HEK293 (cell line): ENCODE measurements around the gene CTSO.

Experiments used
- CTCF ChIA-PET: fragments of 350-600 bp; formaldehyde crosslinking; extraction: SDS; loops from one replicate; lab custom pipeline; 2021; ENCODE audit warnings: antibody characterized with exemption; lab: Yijun Ruan, JAX
- POLR2A ChIA-PET: fragments of 300-600 bp; formaldehyde crosslinking; extraction: SDS; loops from one replicate; lab custom pipeline; 2020; ENCODE audit warnings: antibody characterized with exemption, inconsistent platforms; lab: Yijun Ruan, JAX
- H3K27ac ChIP-seq: fragments of 200-500 bp; sonication (Bioruptor generic); 2 replicates; pipeline ENCODE4 v1.5.1; 2014; ENCODE audit warnings: low read depth, low read length, control low read depth, inconsistent platforms; ENCODE audit errors: extremely low read depth
- H3K36me3 ChIP-seq, 2 experiments: fragments of 200-500 bp in 1 of 2; sonication (Bioruptor generic) in 1 of 2; 1 replicate in 1 of 2; 2 replicates in 1 of 2; pipeline ENCODE4 v1.5.1; 2014 to 2017; ENCODE audit warnings: inconsistent platforms in 2 of 2, low read length in 2 of 2; ENCODE audit not compliant: control insufficient read depth in 2 of 2, insufficient read depth in 1 of 2
- H3K4me1 ChIP-seq: fragments of 200-500 bp; sonication (Bioruptor generic); 2 replicates; pipeline ENCODE4 v1.5.1; 2014; ENCODE audit warnings: mild to moderate bottlenecking, low read length, inconsistent platforms; ENCODE audit not compliant: control insufficient read depth, insufficient read depth
- H3K4me3 ChIP-seq: 2 replicates; pipeline ENCODE4 v1.5.1; 2011; ENCODE audit warnings: low read depth, mild to moderate bottlenecking, control low read depth, low read length, moderate library complexity
- H3K9me3 ChIP-seq: fragments of 200-500 bp; sonication (Bioruptor generic); 2 replicates; pipeline ENCODE4 v1.5.1; 2014; ENCODE audit warnings: low read depth, low read length, inconsistent platforms; ENCODE audit not compliant: control insufficient read depth, insufficient read depth
- GFI1B ChIP-seq: fragments of 450-650 bp; formaldehyde crosslinking; IDR thresholded peaks from 2 replicates; pipeline ENCODE4 v1.5.1; 2016; ENCODE audit warnings: missing biosample characterization, missing genetic modification characterization
- GLI4 ChIP-seq: fragments of 450-650 bp; formaldehyde crosslinking; IDR thresholded peaks from 2 replicates; pipeline ENCODE4 v1.5.1; 2016; ENCODE audit warnings: missing biosample characterization, missing genetic modification characterization
- KLF8 ChIP-seq: fragments of 450-650 bp; formaldehyde crosslinking; IDR thresholded peaks from 2 replicates; pipeline ENCODE4 v1.5.1; 2016; ENCODE audit warnings: missing biosample characterization, missing genetic modification characterization
- KLF9 ChIP-seq: fragments of 450-650 bp; formaldehyde crosslinking; IDR thresholded peaks from 2 replicates; pipeline ENCODE4 v1.5.1; 2016; ENCODE audit warnings: missing biosample characterization, missing genetic modification characterization, low read depth
- OSR2 ChIP-seq: fragments of 450-650 bp; formaldehyde crosslinking; IDR thresholded peaks from 2 replicates; pipeline ENCODE4 v1.5.1; 2016; ENCODE audit warnings: missing biosample characterization, missing genetic modification characterization
- TCF7L2 ChIP-seq: IDR thresholded peaks from 2 replicates; pipeline ENCODE4 v1.6.1; 2011; ENCODE audit warnings: low read depth, mild to moderate bottlenecking, inconsistent platforms, low read length, moderate library complexity, borderline replicate concordance
- ZNF140 ChIP-seq: fragments of 450-650 bp; formaldehyde crosslinking; IDR thresholded peaks from 2 replicates; pipeline ENCODE4 v1.5.1; 2016; ENCODE audit warnings: missing biosample characterization, missing genetic modification characterization
- ZNF155 ChIP-seq: fragments of 450-650 bp; formaldehyde crosslinking; IDR thresholded peaks from 2 replicates; pipeline ENCODE4 v1.5.1; 2016; ENCODE audit warnings: missing biosample characterization, missing genetic modification characterization
- ZNF184 ChIP-seq: fragments of 450-650 bp; IDR thresholded peaks from 2 replicates; pipeline ENCODE4 v1.5.1; 2018; ENCODE audit warnings: missing biosample characterization, mild to moderate bottlenecking, missing genetic modification characterization
- ZNF324 ChIP-seq: fragments of 450-650 bp; formaldehyde crosslinking; IDR thresholded peaks from 2 replicates; pipeline ENCODE4 v1.5.1; 2016; ENCODE audit warnings: missing biosample characterization, missing genetic modification characterization
- ZNF629 ChIP-seq: fragments of 450-650 bp; formaldehyde crosslinking; IDR thresholded peaks from 2 replicates; pipeline ENCODE4 v1.5.1; 2017; ENCODE audit warnings: missing biosample characterization, missing genetic modification characterization
- ZNF701 ChIP-seq: fragments of 450-650 bp; formaldehyde crosslinking; IDR thresholded peaks from 2 replicates; pipeline ENCODE4 v1.5.1; 2016; ENCODE audit warnings: missing biosample characterization, missing genetic modification characterization
- ZSCAN16 ChIP-seq: fragments of 450-650 bp; formaldehyde crosslinking; IDR thresholded peaks from 2 replicates; pipeline ENCODE4 v1.5.1; 2016; ENCODE audit warnings: missing biosample characterization, missing genetic modification characterization
- TF ChIP-seq, protein P1 (sequence below): fragments of 450-650 bp; formaldehyde crosslinking; conservative IDR thresholded peaks from 2 replicates; pipeline ENCODE4 v1.5.1; 2016; ENCODE audit warnings: low read depth, missing biosample characterization, missing genetic modification characterization
- TF ChIP-seq, protein P2 (sequence below): fragments of 450-650 bp; formaldehyde crosslinking; IDR thresholded peaks from 2 replicates; pipeline ENCODE4 v1.5.1; 2017; ENCODE audit warnings: missing biosample characterization, missing genetic modification characterization
- TF ChIP-seq, protein P3 (sequence below): fragments of 450-650 bp; formaldehyde crosslinking; conservative IDR thresholded peaks from 2 replicates; pipeline ENCODE4 v1.5.1; 2016; ENCODE audit warnings: low read depth, missing biosample characterization, missing genetic modification characterization
- TF ChIP-seq, protein P4 (sequence below): fragments of 450-650 bp; formaldehyde crosslinking; IDR thresholded peaks from 2 replicates; pipeline ENCODE4 v1.5.1; 2016; ENCODE audit warnings: missing biosample characterization, missing genetic modification characterization, low read depth

The CTSO gene

DNA sequence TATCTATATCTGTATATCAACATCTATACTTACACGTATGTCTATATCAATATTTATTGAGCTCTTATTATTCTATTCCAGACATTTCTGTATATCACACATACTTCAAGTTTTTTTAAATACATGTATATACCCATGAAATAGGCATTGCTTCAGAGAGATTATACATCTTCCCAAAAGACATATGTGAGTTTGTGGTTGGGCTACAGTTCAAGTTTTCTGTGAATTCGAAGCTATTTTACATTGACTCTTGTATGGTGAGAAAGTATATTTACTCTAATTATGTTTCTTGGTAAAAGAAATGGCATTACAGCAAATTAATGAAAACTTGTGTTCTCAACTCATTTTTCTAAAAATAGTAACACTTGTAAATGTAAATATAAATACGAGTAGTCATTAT, 46.8 kb upstream of the CTSO start:
- Histone ChIP-seq H3K27ac (no peak overlapping the region), H3K4me3 (no peak overlapping the region), H3K4me1 (no peaks in the 10 kb centered on the region), H3K36me3 (no peaks in the 10 kb centered on the region), H3K9me3 (no peaks in the 10 kb centered on the region)
- ChIA-PET POLR2A (no interaction called here), CTCF (no interaction called here)
- TF ChIP-seq TCF7L2: no peak
- TF ChIP-seq KLF8 (tag by site-specific recombination): no peak
- TF ChIP-seq, protein P1, sequence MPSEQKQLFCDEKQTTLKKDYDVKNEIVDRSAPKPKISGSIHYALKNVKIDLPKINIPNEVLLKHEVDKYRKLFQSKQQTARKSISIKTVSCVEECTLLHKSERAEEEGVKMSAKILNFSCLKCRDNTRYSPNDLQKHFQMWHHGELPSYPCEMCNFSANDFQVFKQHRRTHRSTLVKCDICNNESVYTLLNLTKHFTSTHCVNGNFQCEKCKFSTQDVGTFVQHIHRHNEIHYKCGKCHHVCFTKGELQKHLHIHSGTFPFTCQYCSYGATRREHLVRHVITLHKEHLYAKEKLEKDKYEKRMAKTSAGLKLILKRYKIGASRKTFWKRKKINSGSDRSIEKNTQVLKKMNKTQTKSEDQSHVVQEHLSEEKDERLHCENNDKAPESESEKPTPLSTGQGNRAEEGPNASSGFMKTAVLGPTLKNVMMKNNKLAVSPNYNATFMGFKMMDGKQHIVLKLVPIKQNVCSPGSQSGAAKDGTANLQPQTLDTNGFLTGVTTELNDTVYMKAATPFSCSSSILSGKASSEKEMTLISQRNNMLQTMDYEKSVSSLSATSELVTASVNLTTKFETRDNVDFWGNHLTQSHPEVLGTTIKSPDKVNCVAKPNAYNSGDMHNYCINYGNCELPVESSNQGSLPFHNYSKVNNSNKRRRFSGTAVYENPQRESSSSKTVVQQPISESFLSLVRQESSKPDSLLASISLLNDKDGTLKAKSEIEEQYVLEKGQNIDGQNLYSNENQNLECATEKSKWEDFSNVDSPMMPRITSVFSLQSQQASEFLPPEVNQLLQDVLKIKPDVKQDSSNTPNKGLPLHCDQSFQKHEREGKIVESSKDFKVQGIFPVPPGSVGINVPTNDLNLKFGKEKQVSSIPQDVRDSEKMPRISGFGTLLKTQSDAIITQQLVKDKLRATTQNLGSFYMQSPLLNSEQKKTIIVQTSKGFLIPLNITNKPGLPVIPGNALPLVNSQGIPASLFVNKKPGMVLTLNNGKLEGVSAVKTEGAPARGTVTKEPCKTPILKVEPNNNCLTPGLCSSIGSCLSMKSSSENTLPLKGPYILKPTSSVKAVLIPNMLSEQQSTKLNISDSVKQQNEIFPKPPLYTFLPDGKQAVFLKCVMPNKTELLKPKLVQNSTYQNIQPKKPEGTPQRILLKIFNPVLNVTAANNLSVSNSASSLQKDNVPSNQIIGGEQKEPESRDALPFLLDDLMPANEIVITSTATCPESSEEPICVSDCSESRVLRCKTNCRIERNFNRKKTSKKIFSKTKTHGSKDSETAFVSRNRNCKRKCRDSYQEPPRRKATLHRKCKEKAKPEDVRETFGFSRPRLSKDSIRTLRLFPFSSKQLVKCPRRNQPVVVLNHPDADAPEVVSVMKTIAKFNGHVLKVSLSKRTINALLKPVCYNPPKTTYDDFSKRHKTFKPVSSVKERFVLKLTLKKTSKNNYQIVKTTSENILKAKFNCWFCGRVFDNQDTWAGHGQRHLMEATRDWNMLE (tag by site-specific recombination): no peak

DNA sequence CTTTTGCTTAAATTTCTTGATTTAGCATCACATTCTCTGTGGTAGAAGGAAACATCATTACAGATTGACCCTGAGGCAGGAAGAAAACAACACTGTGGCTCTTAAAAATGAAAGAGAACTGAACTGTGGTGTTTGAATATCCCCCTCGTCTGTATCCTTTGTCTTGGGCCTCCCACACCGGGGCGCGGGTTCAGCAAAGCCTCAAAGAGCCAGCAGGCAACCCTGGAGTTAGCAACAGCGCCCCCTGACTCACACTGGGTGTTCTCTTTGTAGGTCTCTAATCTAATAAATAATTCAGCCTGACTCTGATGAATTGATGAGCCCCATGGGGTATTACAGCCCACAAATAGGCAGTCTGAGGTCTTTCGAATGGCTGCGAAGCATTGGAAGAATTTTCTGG, 46.1 kb upstream of the CTSO start:
- H3K4me1 ChIP-seq: no peaks in the 10 kb centered on the region
- no peak overlapping the region for H3K27ac ChIP-seq
- H3K9me3 ChIP-seq: no peaks in the 10 kb centered on the region
- no peaks in the 10 kb centered on the region for H3K36me3 ChIP-seq
- no peak for TF ChIP-seq ZNF629 (tag by site-specific recombination)
- TF ChIP-seq, protein P2, sequence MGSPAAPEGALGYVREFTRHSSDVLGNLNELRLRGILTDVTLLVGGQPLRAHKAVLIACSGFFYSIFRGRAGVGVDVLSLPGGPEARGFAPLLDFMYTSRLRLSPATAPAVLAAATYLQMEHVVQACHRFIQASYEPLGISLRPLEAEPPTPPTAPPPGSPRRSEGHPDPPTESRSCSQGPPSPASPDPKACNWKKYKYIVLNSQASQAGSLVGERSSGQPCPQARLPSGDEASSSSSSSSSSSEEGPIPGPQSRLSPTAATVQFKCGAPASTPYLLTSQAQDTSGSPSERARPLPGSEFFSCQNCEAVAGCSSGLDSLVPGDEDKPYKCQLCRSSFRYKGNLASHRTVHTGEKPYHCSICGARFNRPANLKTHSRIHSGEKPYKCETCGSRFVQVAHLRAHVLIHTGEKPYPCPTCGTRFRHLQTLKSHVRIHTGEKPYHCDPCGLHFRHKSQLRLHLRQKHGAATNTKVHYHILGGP: no peak
- no peak for TF ChIP-seq ZNF184
- no peak for TF ChIP-seq KLF9 (tag by site-specific recombination)
- TF ChIP-seq, protein P3, sequence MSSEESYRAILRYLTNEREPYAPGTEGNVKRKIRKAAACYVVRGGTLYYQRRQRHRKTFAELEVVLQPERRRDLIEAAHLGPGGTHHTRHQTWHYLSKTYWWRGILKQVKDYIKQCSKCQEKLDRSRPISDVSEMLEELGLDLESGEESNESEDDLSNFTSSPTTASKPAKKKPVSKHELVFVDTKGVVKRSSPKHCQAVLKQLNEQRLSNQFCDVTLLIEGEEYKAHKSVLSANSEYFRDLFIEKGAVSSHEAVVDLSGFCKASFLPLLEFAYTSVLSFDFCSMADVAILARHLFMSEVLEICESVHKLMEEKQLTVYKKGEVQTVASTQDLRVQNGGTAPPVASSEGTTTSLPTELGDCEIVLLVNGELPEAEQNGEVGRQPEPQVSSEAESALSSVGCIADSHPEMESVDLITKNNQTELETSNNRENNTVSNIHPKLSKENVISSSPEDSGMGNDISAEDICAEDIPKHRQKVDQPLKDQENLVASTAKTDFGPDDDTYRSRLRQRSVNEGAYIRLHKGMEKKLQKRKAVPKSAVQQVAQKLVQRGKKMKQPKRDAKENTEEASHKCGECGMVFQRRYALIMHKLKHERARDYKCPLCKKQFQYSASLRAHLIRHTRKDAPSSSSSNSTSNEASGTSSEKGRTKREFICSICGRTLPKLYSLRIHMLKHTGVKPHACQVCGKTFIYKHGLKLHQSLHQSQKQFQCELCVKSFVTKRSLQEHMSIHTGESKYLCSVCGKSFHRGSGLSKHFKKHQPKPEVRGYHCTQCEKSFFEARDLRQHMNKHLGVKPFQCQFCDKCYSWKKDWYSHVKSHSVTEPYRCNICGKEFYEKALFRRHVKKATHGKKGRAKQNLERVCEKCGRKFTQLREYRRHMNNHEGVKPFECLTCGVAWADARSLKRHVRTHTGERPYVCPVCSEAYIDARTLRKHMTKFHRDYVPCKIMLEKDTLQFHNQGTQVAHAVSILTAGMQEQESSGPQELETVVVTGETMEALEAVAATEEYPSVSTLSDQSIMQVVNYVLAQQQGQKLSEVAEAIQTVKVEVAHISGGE: no peak
- no peak for TF ChIP-seq ZNF140 (tag by site-specific recombination)
- no peak for TF ChIP-seq OSR2 (tag by site-specific recombination)
- no peak for TF ChIP-seq ZNF324 (tag by site-specific recombination)
- no peak for TF ChIP-seq ZSCAN16 (tag by site-specific recombination)
- TF ChIP-seq GLI4 (tag by site-specific recombination): no peak
- no peak for TF ChIP-seq ZNF701 (tag by site-specific recombination)
- TF ChIP-seq, protein P4, sequence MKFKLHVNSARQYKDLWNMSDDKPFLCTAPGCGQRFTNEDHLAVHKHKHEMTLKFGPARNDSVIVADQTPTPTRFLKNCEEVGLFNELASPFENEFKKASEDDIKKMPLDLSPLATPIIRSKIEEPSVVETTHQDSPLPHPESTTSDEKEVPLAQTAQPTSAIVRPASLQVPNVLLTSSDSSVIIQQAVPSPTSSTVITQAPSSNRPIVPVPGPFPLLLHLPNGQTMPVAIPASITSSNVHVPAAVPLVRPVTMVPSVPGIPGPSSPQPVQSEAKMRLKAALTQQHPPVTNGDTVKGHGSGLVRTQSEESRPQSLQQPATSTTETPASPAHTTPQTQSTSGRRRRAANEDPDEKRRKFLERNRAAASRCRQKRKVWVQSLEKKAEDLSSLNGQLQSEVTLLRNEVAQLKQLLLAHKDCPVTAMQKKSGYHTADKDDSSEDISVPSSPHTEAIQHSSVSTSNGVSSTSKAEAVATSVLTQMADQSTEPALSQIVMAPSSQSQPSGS (tag by site-specific recombination): no peak
- TF ChIP-seq GFI1B: no peak
- no peak for TF ChIP-seq ZNF155
- ChIA-PET POLR2A (no interaction called here), CTCF (no interaction called here)
- no peak overlapping the region for H3K4me3 ChIP-seq
